Sciatic nerve (tissue), 2 donors: ENCODE results near the gene SLC38A1. TPM values are rescaled to one million over a fixed set of nuclear protein-coding genes. Genes with fewer than 3 reads are reported as not detected.
"Not testable (repeated sequence)": the region's sequence is repeated elsewhere in the genome, so short reads cannot be mapped to it uniquely, and the experiment has no call there.

ENCODE experiments used
- ATAC-seq: fragments of 200-7000 bp; cut with Tn5 transposase; one replicate; pipeline ENCODE4 v1.9.1; 2020; ENCODE audit warnings: mild to moderate bottlenecking, moderate library complexity
- DNase-seq: peaks from one replicate; pipeline ENCODE4 v3.0.0-alpha.2; 2020; ENCODE audit warnings: low spot score
- intact Hi-C: fragments of 100-400 bp; cut with DNase I; formaldehyde crosslinking; loops from one replicate; pipeline ENCODE4 v1.14.2; 2022
- total RNA-seq: library from RNA; stranded (reverse); fragmentation: NEBNext Ultra II Directional; extraction: Animal tissue kit (Norgen Biotek cat#: 25700); gene quantifications from one replicate; pipeline ENCODE4 v1.2.1, GENCODE V29; 2021
- donor health status: DM: no; HTN: no; CAD: no.
- donor health status: DM: no; HTN: no; CAD: no.

The SLC38A1 gene
- total RNA-seq = 12.7 TPM

DNA sequence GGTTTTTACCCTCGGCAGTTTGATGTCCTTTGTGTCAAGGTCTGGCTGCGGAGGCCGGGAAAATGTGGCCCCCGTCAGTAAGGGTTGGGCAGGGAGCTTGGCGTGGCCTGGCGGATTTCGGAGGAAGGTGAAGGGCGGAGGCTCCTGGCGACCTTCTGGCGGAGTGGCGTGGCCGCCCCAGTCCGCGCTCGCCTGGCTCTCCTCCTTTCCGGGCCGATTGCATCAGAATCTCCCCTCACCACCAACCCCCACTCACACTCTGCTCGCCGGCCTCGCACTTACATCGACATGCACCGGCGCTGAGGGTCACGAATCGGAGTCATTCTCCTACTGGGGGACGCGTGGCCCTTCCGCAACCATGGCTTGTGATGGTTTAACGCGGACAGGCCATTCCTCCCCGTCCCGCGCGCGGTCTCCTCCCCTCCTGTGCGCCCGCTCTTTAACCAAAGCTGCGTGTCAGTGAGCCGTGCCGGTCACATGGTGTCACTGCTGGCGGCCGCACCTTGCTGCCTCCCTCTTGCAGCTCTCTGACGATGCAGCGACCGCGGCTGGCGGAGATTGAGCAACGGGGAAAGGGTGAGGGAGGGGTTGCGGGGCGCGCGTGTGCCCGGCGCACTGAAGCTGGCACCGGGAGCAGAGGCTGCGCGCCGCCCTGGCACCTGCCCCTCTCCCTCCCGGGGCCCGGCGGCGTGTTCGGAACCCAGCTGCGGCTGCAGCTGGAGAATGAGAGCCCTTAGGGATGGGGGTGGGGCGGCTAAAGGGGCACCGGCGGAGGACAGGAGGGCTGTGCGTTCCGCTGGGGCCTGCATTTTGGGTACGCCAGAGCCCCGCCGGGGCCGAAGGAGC lies at the start of gene SLC38A1:
TSS of gene SLC38A1 (minus strand) at position 461 of the 846 bp plus-strand sequence. CDS start 29,243 bp downstream, outside the sequence.
- peak; percentile 81 for DNase-seq
- peak; percentile 90 for ATAC-seq
- intact Hi-C loops = no loop called here

DNA sequence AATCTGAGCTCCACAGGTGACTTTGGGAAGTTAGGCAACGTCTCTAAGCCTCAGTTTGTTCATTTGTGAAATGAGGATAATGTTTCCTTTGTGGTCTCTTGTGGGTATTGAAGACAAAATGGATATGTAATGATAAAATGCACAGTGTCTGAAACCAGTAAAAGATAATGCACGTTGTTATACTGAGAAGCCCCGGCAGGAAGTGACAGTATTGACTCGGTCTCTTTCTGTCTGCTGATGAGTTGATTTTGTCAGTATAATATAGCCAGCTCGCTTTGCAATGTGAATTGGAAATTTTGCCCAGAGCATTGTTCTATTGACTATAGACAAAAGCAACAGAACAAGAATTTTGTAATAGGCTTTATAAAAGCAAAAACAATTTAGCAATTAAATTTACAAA lies 49.2 kb upstream of the SLC38A1 start:
- intact Hi-C loops = no loop called here
- no peak for ATAC-seq
- no peak for DNase-seq

DNA sequence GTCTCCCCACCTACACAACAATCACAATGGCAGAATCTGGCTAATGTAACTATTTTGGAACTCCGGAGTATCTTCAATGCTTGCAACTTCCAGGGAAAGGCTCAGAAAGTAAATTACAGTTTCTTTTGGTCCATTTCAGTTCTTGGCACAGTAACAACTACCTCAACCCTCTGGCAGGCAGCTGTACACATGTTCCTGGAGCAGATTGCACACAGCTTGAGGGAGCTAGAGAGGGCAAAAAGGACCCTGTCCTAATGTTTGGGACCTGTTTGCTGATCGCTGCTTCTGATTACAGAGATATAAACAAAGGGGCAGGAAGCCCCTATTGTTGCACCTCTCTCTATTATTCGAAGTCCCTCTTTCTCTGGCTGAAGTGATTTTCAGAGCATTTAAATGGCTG lies 35.2 kb upstream of the SLC38A1 start:
- ATAC-seq (peak; percentile 63), DNase-seq (no peak)
- intact Hi-C loops = no loop called here

DNA sequence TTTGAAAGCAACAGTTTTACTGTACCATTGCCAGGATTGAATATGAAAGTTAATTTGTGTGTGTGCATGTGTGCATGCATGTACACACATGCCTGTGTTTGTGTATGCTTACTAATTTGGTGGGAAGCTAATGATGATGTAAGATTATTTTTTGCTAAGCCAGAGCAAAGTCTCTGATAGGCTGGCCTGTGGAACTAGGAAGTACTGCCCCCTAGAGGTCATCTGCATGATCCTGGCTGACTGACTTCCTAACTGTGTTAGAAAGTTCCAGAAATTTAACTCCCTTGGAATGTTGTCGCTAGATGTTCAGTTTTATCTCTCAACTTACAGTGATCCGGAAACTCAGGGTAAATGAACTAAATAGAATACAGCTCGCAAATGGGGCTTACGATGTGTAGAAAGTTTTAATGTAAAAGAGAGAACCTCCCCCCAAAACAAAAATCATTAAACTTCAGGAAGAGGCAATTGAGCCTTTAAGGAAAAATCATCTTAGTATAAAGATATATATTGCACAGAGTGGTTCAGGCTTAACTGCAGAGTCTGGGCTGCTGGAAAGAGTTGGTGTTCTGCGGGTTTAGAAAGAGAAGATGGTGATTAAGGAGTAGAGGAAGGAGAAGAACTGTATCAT lies 34.3 kb upstream of the SLC38A1 start:
- DNase-seq = no peak
- intact Hi-C loops = no loop called here
- ATAC-seq = peak; percentile 36

DNA sequence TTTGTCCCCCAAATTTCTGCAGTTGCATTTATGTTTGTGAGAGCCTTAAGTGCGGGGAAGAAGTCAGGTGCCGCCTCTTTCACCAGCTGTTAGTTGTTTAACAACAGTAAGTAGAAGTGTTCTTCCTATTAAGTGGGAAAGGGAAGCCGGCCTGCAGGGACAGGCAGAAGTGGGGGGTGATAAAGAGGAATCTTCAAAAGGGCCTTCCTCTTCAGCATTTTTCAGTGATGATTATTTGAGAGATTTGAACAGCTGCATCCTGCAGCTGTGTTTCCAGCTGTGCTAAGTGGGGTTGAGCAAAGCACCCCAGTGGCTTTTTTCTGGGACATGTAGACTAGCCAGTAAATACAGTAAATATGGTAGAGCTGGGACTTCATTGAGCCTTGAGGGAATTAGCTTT lies 32.1 kb upstream of the SLC38A1 start:
- DNase-seq (no peak), ATAC-seq (peak; percentile 94)
- intact Hi-C loops = no loop called here

DNA sequence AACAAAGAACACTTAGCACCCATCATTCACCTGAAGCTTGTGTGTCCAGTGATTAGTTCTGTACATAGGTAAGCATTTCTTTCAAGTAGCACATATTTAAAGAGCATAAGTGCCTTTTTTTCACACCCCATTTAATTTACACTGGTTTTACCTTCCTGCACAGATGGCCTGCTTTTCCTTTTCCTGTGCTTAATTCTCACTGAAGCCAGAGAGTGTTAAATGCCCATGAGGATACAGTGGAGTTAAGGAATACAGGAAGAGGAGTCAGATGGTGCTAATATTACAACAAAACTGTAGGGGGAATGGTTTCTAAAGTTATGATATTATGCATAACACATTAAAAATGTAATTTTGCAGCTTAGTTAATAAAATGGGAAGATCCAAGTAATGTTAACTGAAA lies 31.0 kb upstream of the SLC38A1 start:
- intact Hi-C loops = no loop called here
- ATAC-seq (no peak), DNase-seq (no peak)

DNA sequence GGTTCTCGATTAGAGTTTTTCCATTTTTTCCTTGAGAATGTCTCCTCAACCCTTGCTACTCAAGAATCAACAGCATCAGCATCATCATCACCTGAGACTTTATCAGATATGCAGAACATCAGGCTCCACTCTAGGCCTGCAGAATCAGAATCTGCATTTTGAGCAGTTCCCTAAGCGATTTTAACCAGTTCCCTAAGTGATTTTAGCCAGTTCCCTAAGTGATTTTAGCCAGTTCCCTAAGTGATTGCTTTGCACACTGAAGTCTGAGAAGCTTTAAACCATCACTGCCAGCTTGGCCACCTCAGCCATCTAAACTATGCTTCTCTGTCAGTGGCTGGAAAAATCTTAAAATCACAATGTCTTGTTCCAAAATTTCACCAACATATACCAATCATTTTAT lies 29.4 kb upstream of the SLC38A1 start:
- no peak for ATAC-seq
- no peak for DNase-seq
- intact Hi-C loops = no loop called here

DNA sequence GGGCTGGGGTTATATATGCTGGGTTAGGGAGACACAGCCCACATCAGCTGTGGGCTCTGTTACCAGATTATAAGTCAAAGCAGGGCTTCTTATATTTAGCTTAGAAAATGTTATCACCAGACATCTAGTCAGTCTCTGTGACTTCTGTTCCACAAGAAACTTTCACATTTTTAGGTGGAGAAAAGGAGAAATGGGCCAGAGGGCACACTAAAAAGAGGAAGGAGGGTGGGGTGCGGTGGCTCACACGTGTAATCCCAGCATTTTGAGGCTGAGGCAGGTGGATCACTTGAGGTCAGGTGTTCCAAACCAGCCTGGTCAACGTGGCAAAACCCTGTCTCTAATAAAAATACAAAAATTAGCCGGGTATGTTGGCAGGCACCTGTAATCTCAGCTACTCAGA lies 28.0 kb upstream of the SLC38A1 start:
- ATAC-seq = no peak
- DNase-seq = no peak
- intact Hi-C loops = no loop called here

DNA sequence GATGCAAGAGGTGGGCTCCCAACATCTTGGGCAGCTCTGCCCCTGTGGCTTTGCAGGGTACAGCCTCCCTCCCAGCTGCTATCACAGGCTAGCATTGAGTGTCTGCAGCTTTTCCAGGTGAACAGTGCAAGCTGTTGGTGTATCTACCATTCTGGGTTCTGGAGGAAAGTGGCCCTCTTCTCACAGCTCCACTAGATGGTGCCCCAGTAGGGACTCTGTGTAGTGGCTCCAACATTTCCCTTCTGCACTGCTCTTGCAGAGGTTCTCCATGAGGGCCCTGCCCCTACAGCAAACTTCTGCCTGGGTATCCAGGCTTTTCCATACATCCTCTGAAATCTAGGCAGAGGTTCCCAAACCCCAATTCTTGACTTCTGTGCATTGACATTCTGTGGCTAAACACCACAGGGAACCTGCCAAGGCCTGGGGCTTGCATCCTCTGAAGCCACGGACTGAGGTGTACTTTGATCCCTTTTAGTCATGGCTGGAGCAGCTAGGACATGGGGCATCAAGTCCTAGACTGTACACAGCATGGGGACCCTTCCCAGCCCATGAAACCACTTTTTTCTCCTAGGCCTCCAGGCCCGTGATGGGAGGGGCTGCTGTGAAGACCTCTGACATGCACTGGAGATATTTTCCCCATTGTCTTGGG lies 24.0 kb upstream of the SLC38A1 start:
- DNase-seq (no peak), ATAC-seq (no peak)
- intact Hi-C loops = no loop called here

DNA sequence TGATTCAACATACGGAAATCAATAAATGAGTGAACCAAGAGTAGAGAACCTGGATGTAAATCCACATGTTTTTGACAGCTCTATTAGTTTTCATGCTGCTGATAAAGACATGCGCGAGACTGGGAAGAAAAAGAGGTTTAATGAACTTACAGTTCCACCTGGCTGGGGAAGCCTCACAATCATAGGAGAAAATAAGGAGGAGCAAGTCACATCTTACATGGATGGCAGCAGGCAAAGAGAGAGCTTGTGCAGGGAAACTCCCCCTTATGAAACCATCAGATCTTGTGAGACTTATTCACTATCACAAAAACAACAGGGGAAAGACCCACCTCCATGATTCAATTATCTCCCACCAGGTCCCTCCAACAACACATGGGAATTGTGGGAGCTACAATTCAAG lies 23.1 kb upstream of the SLC38A1 start:
- intact Hi-C loops, ATAC-seq, DNase-seq: not testable (repeated sequence)

DNA sequence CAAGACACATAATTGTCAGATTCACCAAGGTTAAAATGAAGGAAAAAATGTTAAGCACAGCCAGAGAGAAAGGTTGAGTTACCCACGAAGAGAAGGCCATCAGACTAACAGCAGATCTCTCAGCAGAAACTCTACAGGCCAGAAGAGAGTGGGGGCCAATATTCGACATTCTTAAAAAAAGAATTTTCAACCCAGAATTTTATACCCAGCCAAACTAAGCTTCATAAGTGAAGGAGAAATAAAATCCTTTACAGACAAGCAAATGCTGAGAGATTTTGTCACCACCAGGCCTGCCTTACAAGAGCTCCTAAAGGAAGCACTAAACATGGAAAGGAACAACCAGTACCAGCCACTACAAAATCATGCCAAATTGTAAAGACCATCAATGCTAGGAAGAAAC lies 16.3 kb upstream of the SLC38A1 start:
- DNase-seq, intact Hi-C loops, ATAC-seq: not testable (repeated sequence)

DNA sequence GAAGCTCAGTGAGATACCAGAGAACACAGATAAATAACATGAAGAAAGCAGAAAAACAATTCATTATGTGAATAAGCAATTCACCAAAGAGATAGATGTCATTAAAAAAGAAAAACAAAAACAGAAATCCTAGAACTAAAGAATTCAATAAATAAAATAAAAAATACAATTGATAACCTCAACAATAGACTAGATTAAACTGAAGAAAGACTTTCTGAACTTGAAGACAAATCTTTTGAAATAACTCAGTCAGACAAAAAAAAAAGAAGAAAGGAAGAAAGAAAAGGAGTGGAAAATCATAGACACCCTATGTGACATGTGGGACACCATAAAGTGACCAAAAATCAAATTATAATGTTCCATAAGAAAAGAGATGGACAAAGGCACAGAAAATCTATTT lies 14.0 kb upstream of the SLC38A1 start:
- intact Hi-C loops = no loop called here
- no peak for ATAC-seq
- no peak for DNase-seq

DNA sequence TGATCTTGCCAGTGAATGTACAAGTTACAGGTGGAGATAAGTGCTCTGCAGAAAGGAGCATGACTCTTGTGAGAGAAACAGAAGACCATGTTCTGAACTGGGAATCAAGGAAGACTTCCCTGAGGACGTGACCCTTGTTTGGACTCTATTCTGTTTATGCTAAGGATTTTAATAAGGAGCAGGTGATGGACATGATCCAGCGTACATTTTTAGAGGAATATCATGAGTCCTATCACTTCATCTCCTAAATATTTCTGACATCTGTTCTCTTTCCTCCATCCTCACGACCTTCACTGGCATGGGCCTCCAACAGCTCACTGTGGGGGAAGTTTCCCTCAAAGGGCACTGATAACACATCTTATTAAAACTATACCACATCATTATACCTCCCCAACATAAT lies 7.9 kb upstream of the SLC38A1 start:
- intact Hi-C loops = no loop called here
- ATAC-seq = no peak
- DNase-seq = no peak

DNA sequence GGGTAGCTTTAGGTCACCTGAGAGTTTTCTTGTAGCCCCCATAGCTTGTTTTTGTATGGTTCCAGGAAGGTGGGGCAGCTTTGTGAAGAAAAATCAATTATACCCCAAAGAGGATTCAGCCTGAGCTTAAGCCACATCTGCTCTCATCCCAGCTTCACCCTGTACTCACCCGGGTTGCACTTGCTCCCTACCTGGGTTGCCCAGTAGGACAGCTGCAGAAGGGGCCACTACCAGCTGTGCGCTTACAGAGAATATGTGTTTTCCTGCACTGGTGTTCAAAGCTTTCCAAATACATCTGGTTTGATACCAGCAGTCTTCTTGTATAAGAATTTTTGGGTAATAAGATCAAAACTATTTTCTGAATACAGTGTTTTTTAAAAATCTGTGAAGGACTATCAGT lies 3.0 kb upstream of the SLC38A1 start:
- intact Hi-C loops = no loop called here
- DNase-seq = no peak
- no peak for ATAC-seq

DNA sequence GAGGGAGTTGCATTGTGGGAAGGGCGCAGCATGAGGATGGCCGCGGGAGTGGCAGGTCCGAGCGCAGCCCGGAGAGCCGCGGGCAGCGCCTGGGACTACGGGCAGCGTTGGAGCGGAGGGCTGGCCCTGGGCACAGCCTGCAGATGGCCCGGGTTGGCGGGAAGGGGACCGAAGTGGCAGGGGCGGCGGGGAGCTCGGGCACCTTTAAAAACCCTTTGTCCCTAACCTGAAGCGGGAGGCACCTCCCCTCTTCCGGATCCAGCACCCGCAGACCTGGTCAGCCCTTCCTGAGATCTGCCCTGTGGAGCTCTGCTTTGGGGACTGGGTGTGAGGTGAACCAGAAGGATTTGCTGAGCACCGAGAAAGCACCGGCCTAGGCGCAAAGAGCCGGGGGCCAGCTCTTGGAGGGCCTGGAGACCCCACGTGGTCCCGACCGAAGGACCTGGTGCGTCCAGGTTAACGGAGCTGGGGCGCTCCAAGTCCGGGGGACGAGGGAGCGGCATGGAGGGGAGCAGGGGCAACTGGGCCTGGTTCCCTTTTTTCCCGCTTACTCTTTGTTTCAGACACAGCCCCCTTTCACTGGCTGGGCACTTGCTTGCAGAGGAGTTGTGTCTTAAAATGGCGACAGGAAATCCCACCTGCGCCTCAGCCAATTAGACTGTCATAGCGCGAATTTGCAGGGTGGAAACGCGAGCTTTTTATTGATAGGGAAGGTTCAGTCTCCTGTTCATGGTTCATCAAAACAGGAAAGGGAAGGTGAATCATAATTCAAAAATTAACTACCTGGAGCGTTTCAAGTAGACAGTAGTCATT lies 792 bp upstream of the SLC38A1 start:
- no peak for DNase-seq
- intact Hi-C loops = no loop called here
- peak; percentile 25 for ATAC-seq

DNA sequence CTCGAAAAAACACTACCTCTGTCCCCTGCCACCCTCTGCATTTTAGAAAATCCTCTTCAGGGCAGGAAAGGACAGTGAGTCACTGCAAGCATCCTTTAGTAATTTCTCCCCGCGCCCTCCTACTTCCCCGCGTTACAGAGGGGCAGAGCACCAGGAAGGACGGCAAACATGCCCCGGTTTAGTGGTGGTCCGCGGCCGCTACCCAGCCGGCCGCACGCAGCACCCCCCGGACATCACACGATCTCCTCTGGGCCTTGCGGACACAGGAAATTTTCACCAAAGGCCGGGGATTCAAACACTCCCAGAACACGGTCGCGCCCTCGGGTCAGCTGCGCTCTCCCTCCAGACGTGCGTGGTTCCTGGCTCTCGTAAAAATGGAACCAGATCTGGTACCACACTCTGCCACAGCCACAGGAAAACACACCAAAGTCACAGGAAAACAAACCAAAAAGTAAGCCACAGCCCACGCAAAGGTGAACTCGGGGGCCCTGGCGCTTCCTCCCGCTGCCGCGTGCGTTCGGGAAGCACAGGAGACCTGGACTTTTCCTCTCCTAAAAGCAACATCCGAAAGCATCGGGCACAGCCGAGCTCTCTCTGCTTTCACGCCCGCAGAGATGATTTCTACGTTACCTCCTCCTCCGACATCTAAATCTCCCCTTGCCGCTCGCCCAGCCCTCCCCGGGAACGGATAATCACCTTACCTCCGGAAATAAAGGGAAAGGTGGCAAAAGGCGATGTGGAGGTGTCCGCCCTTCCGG lies 839 bp downstream of the SLC38A1 start:
- intact Hi-C loops = no loop called here
- DNase-seq = no peak
- peak; percentile 64 for ATAC-seq

DNA sequence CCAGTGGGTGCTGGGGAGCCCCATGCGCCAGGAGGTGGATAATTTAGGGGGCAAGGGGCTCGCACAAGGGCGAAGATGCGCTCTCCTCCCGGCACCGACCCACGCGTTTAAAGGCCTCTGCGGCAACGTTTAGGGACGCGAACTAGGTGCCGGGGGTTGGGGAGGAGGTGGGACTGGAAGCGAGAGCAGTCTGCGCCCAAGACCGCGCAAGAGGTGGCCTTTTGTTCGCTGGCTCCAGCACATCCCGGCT lies 1.3 kb downstream of the SLC38A1 start:
- intact Hi-C loops = no loop called here
- DNase-seq (no peak), ATAC-seq (peak; percentile 23)

DNA sequence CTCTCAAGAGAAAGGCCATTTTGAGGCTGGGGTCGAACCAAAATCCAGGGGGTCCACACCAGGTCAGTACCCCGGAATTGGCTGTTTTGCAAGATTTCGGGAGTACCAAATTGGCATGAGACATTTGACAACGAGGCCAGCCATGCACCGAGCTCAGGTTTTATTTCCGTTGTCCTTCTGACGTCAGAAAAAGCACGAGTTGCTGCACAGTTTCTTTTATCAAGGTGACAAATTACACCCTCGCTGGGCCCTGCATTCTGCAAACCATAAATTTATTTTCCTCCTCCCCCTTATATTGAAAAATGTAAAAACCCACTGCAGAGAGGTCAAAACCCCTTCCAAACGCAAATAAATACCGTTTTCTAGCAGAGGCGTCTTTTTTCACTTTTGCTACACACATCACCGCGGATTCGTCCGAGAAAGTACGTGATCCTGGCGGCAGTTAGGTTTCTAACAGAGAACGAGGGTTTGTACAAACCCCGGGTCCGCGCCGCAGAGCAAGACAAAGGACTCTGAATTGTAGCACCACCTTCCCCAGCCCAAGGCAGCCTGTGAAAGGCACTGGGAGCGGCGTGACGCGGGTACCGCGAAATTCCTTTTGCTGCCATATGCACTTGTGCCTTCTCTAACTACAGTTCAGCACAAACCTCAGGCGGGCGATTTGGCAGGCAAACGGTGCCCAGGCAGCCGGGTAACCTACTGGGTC lies 1.8 kb downstream of the SLC38A1 start:
- DNase-seq (peak; percentile 63), ATAC-seq (peak; percentile 43)
- intact Hi-C loops = no loop called here
